ENCODE measurements around the gene CXCR1. TPM values are rescaled to one million over a fixed set of nuclear protein-coding genes. Genes with fewer than 3 reads are reported as not detected.

Gene CXCR1
- total and polyA plus RNA-seq, 2 of the 4 experiments (the other 2 are of a cell fraction), result not detected

GRCh38 chr2:218152777-218153176 lies 14.0 kb downstream of the CXCR1 start:
- no peak overlapping the region for H2AK5ac ChIP-seq (ENCODE audit: low read depth, low read length)
- H3K27me3 ChIP-seq (ENCODE audit: control insufficient read depth, insufficient read depth, low read length), result peaks cover 57% of the 10 kb centered on the region
- in situ Hi-C loops (cut with MboI; ENCODE audit: low sequenced_read_pairs) (no loop called here), intact Hi-C loops (cut with micrococcal nuclease) (no loop called here), dilution Hi-C loops (cut with HindIII; ENCODE audit: low sequenced_read_pairs, unreplicated experiment) (no loop called here)
- no peaks in the 10 kb centered on the region for H4K20me1 ChIP-seq (ENCODE audit: insufficient read depth, low read length)
- no peak overlapping the region for H2BK20ac ChIP-seq (ENCODE audit: low read depth, low read length)
- no peak overlapping the region for H3K4me3 ChIP-seq (ENCODE audit: insufficient read depth, low read depth, low read length)
- no peak overlapping the region for H4K5ac ChIP-seq (ENCODE audit: low read depth, low read length)
- H3K27ac ChIP-seq (ENCODE audit: insufficient read depth, low read length), result no peak overlapping the region
- H3K9me1 ChIP-seq (ENCODE audit: insufficient read depth, low read length), result no peaks in the 10 kb centered on the region
- no peaks in the 10 kb centered on the region for H3K36me3 ChIP-seq (ENCODE audit: control insufficient read depth, insufficient read depth, low read length)
- no peak for ATAC-seq (ENCODE audit: low read depth)
- no peak overlapping the region for H2BK5ac ChIP-seq (ENCODE audit: low read depth, low read length, poor library complexity, severe bottlenecking)
- DNase-seq, result no peak
- no peaks in the 10 kb centered on the region for H3K79me1 ChIP-seq (ENCODE audit: low read depth in 1 of 2, low read length in 2 of 2)
- H3K4me2 ChIP-seq (ENCODE audit: low read depth, low read length), result no peak overlapping the region
- TF ChIP-seq CHD1 (IDR thresholded peaks at IDR 0.05; ENCODE audit: low read depth, low read length) (no peak), FOS (IDR thresholded peaks at IDR 0.05; ENCODE audit: low read depth, low read length) (no peak), POLR2A (IDR thresholded peaks at IDR 0.05; ENCODE audit: low read depth, low read length) (no peak), RAD21 (IDR thresholded peaks at IDR 0.05; ENCODE audit: low read length) (no peak), MAFK (IDR thresholded peaks at IDR 0.05; ENCODE audit: low read depth, low read length) (no peak)
- no peak overlapping the region for H2AFZ ChIP-seq (replicated peaks; ENCODE audit: low read length, poor library complexity)
- no TSS peak for BruUV-seq (replicated peaks)
- no peak overlapping the region for H3K14ac ChIP-seq (replicated peaks; ENCODE audit: low read depth, low read length)
- POLR2A ChIA-PET (ENCODE audit: unreplicated experiment), result no interaction called here
- H2AK9ac ChIP-seq (replicated peaks; ENCODE audit: low read depth, low read length, poor library complexity), result no peak overlapping the region
- H3K4me1 ChIP-seq (ENCODE audit: control insufficient read depth, insufficient read depth, low read length), result no peaks in the 10 kb centered on the region
- no peak overlapping the region for H3K23ac ChIP-seq (ENCODE audit: low read depth, low read length)
- H3K18ac ChIP-seq (ENCODE audit: low read depth, low read length), result no peak overlapping the region
- H2BK120ac ChIP-seq (ENCODE audit: low read depth, low read length), result no peak overlapping the region
- CTCF ChIA-PET, result interaction anchor here (0.7 kb wide), 1 partner anchor 1191 kb away, joined by 3 read pairs; no protein-coding TSS in a partner anchor
- H3K9ac ChIP-seq (ENCODE audit: low read depth, low read length), result no peak overlapping the region
- no peak overlapping the region for H4K8ac ChIP-seq (ENCODE audit: low read depth in 2 of 2, low read length in 2 of 2)
- H2BK15ac ChIP-seq (ENCODE audit: low read depth, low read length), result no peak overlapping the region
- no peak overlapping the region for H3K56ac ChIP-seq (ENCODE audit: extremely low read depth, insufficient read depth, low read length)
- no peaks in the 10 kb centered on the region for H3K9me3 ChIP-seq (ENCODE audit: control insufficient read depth, insufficient read depth, low read length)
- H3K4ac ChIP-seq (ENCODE audit: low read depth, low read length), result no peak overlapping the region
- no CpG with 5 or more reads among the region's 1 CpG for WGBS, 2 experiments (ENCODE audit: extremely low coverage in 2 of 2, insufficient read length in 1 of 2)
- H4K91ac ChIP-seq (ENCODE audit: insufficient read depth, low read depth, low read length), result no peak overlapping the region

Measured in IMR-90 (cell line).